Lower lobe of right lung (tissue), 2 donors: Measurements from ENCODE around the gene PMPCA. TPM values are rescaled to one million over a fixed set of nuclear protein-coding genes. Genes with fewer than 3 reads are reported as not detected.

Experiments
- ATAC-seq, 2 donors: fragments of 200-7000 bp; cut with Tn5 transposase; one replicate each; pipeline ENCODE4 v1.9.1; 2020 to 2022; ENCODE audit warnings: mild to moderate bottlenecking in 2 of 2, moderate library complexity in 2 of 2
- DNase-seq: peaks from one replicate; pipeline ENCODE4 v3.0.0-alpha.2; 2020
- H3K27ac ChIP-seq: fragments of 200-600 bp; one replicate; pipeline ENCODE4 v1.8.0; 2022
- H3K27me3 ChIP-seq: fragments of 200-600 bp; one replicate; pipeline ENCODE4 v1.8.0; 2022; ENCODE audit warnings: low read depth
- H3K36me3 ChIP-seq: fragments of 200-600 bp; one replicate; pipeline ENCODE4 v1.8.0; 2022; ENCODE audit warnings: mild to moderate bottlenecking
- H3K4me1 ChIP-seq: fragments of 200-600 bp; one replicate; pipeline ENCODE4 v1.8.0; 2022
- H3K4me3 ChIP-seq: fragments of 200-600 bp; one replicate; pipeline ENCODE4 v1.8.0; 2022; ENCODE audit warnings: mild to moderate bottlenecking
- H3K9me3 ChIP-seq: fragments of 200-600 bp; one replicate; pipeline ENCODE4 v1.8.0; 2022
- intact Hi-C: fragments of 100-400 bp; cut with DNase I; formaldehyde crosslinking; loops from one replicate; pipeline ENCODE4 v1.11.0; 2022
- long read RNA-seq: library from polyadenylated mRNA; unstranded; transcript quantifications from one replicate; pipeline ENCODE4 v2.0.0, GENCODE V29; 2021
- total RNA-seq: library from RNA; stranded (reverse); fragmentation: NEBNext Ultra II Directional; extraction: Animal tissue kit (Norgen Biotek cat#: 25700); gene quantifications from one replicate; pipeline ENCODE4 v1.2.1, GENCODE V29; 2021
- TF ChIP-seq, protein P1 (sequence below): fragments of 200-600 bp; IDR thresholded peaks from one replicate; pipeline ENCODE4 v1.8.0; 2022; ENCODE audit warnings: antibody characterized with exemption, mild to moderate bottlenecking
- donor health status: DM: no; HTN: yes; CAD: no; lungs with severe emphysema.

Gene PMPCA, protein sequence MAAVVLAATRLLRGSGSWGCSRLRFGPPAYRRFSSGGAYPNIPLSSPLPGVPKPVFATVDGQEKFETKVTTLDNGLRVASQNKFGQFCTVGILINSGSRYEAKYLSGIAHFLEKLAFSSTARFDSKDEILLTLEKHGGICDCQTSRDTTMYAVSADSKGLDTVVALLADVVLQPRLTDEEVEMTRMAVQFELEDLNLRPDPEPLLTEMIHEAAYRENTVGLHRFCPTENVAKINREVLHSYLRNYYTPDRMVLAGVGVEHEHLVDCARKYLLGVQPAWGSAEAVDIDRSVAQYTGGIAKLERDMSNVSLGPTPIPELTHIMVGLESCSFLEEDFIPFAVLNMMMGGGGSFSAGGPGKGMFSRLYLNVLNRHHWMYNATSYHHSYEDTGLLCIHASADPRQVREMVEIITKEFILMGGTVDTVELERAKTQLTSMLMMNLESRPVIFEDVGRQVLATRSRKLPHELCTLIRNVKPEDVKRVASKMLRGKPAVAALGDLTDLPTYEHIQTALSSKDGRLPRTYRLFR
- total RNA-seq: 43.2 TPM
- long read RNA-seq, transcript PMPCA-201 (13 exons, 2,174 nt): major isoform, 89 of 121 reads
- long read RNA-seq, partial matches to known transcripts: 14 of 121 reads
- long read RNA-seq, other reads (novel, unspliced or antisense): 18 of 121 reads

DNA sequence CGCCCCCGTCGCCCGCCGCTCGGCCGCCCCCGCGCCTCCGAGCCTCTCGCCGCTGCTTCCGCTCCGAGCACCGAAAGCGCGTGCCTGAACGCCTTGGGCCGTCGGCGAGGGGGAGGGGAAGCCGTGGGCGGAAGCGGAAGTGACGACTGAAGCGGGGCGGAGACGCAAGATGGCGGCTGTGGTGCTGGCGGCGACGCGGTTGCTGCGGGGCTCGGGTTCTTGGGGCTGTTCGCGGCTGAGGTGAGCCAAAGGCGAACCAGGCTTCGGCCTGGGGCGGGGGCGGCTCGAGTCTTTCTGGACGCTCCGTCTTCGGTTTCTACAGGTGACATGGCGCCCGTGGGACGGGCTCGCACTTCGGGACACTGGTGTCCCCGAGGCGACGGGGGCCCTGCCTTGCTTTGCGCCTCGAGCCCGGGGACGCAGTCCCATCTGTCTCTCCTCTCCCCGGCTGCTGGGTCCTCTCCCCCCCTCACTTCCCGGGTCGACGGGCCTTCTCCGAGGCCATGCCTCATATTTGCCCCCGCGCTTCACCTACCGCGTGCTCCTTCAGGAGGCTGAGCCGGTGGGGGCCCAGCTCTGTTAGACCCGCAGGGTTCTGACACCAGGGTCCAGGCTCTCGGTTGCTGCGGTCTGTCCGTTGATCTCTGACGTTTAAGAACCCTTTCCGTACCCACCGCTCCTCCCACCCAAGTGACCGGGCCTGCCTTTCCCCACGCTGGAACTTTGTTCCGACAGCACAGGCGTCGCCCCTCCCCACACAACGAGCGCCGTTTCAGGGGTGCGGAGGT lies at the start of gene PMPCA, which contains the start of gene ENTR1:
PMPCA (plus strand) TSS at position 159 of the 788 bp plus-strand sequence; CDS start at position 170, 11 bp downstream.
ENTR1 (minus strand) TSS at position 115 of the 788 bp plus-strand sequence. CDS start 217 bp downstream, outside the sequence.
- peak within 1 kb of the TSS; percentile 94 for H3K27ac ChIP-seq
- ATAC-seq (peak; percentile 91 to 96), DNase-seq (peak; percentile 95)
- peaks cover 61% of the 10 kb centered on the region for H3K36me3 ChIP-seq
- peaks cover 28% of the 10 kb centered on the region for H3K4me1 ChIP-seq
- intact Hi-C loops: no loop called here
- no peaks in the 10 kb centered on the region for H3K27me3 ChIP-seq
- TF ChIP-seq, protein P1, sequence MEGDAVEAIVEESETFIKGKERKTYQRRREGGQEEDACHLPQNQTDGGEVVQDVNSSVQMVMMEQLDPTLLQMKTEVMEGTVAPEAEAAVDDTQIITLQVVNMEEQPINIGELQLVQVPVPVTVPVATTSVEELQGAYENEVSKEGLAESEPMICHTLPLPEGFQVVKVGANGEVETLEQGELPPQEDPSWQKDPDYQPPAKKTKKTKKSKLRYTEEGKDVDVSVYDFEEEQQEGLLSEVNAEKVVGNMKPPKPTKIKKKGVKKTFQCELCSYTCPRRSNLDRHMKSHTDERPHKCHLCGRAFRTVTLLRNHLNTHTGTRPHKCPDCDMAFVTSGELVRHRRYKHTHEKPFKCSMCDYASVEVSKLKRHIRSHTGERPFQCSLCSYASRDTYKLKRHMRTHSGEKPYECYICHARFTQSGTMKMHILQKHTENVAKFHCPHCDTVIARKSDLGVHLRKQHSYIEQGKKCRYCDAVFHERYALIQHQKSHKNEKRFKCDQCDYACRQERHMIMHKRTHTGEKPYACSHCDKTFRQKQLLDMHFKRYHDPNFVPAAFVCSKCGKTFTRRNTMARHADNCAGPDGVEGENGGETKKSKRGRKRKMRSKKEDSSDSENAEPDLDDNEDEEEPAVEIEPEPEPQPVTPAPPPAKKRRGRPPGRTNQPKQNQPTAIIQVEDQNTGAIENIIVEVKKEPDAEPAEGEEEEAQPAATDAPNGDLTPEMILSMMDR: no peak
- H3K4me3 ChIP-seq: peak within 1 kb of the TSS; percentile 99
- no peaks in the 10 kb centered on the region for H3K9me3 ChIP-seq

DNA sequence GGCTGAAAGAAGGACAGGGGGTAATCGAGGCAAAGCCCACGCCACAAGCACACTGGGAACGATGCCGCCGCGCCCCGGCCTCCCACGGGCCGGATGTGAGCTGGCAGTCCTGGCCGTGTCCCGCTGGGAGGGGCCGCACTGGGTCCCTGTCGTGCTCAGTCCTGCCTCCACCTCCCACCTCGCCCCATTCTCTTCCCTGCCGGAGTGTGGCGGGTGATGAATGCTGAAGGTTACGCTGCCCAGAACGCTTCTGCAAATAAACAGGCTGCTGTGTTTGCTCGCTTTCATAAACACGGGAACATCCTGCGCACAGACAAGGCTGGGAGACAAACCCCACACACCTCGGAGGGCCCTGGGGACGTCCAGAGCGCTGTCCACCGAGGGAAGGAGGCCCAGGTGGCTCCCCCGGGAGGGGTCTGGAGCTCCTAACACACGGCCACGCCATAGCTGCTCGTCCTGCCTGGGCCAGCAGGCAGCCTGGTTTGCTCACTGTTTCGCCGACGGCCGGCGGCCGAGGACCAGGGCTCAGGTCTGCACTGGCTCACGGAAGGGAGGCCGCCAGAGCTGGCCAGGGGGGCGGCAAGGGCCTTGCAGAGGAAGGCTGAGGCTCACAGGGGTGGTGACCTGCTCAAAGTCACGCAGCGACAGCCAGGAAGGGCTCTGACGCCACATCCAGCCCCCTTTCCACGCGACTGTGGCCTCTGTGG lies 49.3 kb upstream of the PMPCA start:
- TF ChIP-seq, protein P1: no peak
- H3K27ac ChIP-seq: peak overlapping the region; percentile 39
- H3K9me3 ChIP-seq: no peaks in the 10 kb centered on the region
- H3K36me3 ChIP-seq: peaks cover 10% of the 10 kb centered on the region
- H3K4me3 ChIP-seq: no peak overlapping the region
- intact Hi-C loops: no loop called here
- ATAC-seq (no peak), DNase-seq (no peak)
- no peaks in the 10 kb centered on the region for H3K27me3 ChIP-seq
- H3K4me1 ChIP-seq: peaks cover 28% of the 10 kb centered on the region

DNA sequence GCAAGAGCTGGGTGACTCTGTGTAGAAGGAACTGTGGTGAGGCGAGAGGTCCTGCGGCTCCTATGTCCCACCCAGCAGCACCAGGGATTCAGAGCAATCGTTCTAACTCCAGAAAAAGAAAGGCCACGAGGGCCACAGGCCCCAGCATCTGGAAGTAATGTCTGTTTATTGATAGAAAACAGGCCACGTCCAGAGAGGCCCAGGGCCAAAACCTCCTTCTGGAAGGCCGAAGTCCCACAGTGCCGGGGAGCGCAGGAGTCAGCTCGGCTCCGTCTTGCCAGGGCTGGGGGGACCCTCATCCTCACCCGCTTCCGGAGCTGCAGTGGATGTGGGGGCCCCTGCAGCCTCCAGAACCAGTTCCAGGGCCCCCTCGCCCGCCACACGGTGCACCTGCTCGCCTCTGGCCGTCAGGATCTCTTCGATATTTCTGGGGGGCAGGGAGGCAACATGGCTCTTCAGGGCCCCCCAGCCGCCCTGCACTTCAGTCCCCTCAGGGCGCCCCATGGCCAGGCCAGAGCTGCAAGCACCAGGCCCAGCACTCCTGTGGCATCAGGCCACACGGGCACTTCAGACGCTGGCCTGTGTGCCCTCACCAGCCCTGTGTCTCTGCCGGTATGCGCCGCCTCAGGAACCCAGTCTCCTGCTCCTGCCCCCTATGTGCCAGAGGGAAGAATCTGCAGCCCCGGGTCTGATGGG lies 48.6 kb upstream of the PMPCA start:
- peaks cover 28% of the 10 kb centered on the region for H3K4me1 ChIP-seq
- DNase-seq (no peak), ATAC-seq (no peak)
- no peaks in the 10 kb centered on the region for H3K27me3 ChIP-seq
- H3K36me3 ChIP-seq: peaks cover 10% of the 10 kb centered on the region
- intact Hi-C loops: no loop called here
- H3K4me3 ChIP-seq: no peak overlapping the region
- TF ChIP-seq, protein P1: no peak
- no peaks in the 10 kb centered on the region for H3K9me3 ChIP-seq
- peak overlapping the region; percentile 92 for H3K27ac ChIP-seq

DNA sequence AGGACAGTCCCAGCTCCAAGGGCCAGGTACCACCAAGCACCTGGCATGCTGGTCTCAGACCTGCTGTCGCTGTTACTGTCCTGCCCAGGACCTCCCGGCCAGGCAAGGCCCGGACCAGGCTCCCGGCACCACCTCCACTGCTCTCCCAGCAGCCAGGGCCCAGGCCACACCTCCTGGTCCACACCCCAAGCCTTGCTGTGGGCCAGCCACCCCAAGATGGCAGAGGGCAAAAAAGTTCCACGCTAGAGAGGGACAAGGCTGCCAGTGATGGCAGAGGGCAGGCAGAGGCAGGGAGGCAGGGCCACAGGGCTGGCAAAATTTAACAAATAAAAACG lies 48.0 kb upstream of the PMPCA start:
- Histone ChIP-seq H3K4me3 (no peak overlapping the region), H3K36me3 (peaks cover 9% of the 10 kb centered on the region), H3K4me1 (peaks cover 28% of the 10 kb centered on the region), H3K27me3 (no peaks in the 10 kb centered on the region), H3K9me3 (no peaks in the 10 kb centered on the region), H3K27ac (peak overlapping the region; percentile 92)
- no peak for ATAC-seq
- TF ChIP-seq, protein P1: no peak
- no peak for DNase-seq
- intact Hi-C loops: no loop called here
